ENCODE data around the gene SPATS2L. TPM values are rescaled to one million over a fixed set of nuclear protein-coding genes. Genes with fewer than 3 reads are reported as not detected.
A peak's percentile ranks its signal among the peaks of the same experiment; 100 is the strongest.

The SPATS2L gene
- total and polyA plus RNA-seq, 2 of the 13 experiments (the other 11 are each of a cell fraction or from before 2014, with no cell fraction given), result 154 to 212 TPM

- TF ChIP-seq, protein P1, sequence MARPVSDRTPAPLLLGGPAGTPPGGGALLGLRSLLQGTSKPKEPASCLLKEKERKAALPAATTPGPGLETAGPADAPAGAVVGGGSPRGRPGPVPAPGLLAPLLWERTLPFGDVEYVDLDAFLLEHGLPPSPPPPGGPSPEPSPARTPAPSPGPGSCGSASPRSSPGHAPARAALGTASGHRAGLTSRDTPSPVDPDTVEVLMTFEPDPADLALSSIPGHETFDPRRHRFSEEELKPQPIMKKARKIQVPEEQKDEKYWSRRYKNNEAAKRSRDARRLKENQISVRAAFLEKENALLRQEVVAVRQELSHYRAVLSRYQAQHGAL (CRISPR knock-in tag; IDR thresholded peaks at IDR 0.05; ENCODE audit: not compliant biosample characterization), result no peak
- TF ChIP-seq ZNF619 (CRISPR knock-in tag; IDR thresholded peaks at IDR 0.05) (no peak), MBNL3 (CRISPR knock-in tag; conservative IDR thresholded peaks at IDR 0.05) (no peak), TCF7L2 (IDR thresholded peaks at IDR 0.05; ENCODE audit: low read depth, low read length) (peak; percentile 93), RFXANK (CRISPR knock-in tag; IDR thresholded peaks at IDR 0.05) (0 out of 2 replicates have a peak, but pooled peaks have one; percentile 25), ZNF34 (CRISPR knock-in tag; IDR thresholded peaks at IDR 0.05; ENCODE audit: borderline replicate concordance) (no peak), ZNF121 (CRISPR knock-in tag; IDR thresholded peaks at IDR 0.05) (0 out of 2 replicates have a peak, but pooled peaks have one; percentile 21), GZF1 (CRISPR knock-in tag; IDR thresholded peaks at IDR 0.05) (peak; percentile 95; the same call in 1 of the 2 replicates), MED1 (CRISPR knock-in tag; IDR thresholded peaks at IDR 0.05) (peak; percentile 90), GRHL1 (CRISPR knock-in tag; conservative IDR thresholded peaks at IDR 0.05) (no peak), JARID2 (CRISPR knock-in tag; IDR thresholded peaks at IDR 0.05; ENCODE audit: insufficient replicate concordance) (no peak), ZNF558 (CRISPR knock-in tag; IDR thresholded peaks at IDR 0.05; ENCODE audit: borderline replicate concordance) (no peak), ZNF564 (CRISPR knock-in tag; IDR thresholded peaks at IDR 0.05) (no peak), CBX2 (IDR thresholded peaks at IDR 0.05; ENCODE audit: low read depth, low read length) (no peak), CBX2 (CRISPR knock-in tag; IDR thresholded peaks at IDR 0.05; ENCODE audit: low read depth) (no peak), KLF15 (CRISPR knock-in tag; IDR thresholded peaks at IDR 0.05; ENCODE audit: borderline replicate concordance) (no peak), RFX1 (IDR thresholded peaks at IDR 0.05) (no peak)
- TF ChIP-seq, protein P2, sequence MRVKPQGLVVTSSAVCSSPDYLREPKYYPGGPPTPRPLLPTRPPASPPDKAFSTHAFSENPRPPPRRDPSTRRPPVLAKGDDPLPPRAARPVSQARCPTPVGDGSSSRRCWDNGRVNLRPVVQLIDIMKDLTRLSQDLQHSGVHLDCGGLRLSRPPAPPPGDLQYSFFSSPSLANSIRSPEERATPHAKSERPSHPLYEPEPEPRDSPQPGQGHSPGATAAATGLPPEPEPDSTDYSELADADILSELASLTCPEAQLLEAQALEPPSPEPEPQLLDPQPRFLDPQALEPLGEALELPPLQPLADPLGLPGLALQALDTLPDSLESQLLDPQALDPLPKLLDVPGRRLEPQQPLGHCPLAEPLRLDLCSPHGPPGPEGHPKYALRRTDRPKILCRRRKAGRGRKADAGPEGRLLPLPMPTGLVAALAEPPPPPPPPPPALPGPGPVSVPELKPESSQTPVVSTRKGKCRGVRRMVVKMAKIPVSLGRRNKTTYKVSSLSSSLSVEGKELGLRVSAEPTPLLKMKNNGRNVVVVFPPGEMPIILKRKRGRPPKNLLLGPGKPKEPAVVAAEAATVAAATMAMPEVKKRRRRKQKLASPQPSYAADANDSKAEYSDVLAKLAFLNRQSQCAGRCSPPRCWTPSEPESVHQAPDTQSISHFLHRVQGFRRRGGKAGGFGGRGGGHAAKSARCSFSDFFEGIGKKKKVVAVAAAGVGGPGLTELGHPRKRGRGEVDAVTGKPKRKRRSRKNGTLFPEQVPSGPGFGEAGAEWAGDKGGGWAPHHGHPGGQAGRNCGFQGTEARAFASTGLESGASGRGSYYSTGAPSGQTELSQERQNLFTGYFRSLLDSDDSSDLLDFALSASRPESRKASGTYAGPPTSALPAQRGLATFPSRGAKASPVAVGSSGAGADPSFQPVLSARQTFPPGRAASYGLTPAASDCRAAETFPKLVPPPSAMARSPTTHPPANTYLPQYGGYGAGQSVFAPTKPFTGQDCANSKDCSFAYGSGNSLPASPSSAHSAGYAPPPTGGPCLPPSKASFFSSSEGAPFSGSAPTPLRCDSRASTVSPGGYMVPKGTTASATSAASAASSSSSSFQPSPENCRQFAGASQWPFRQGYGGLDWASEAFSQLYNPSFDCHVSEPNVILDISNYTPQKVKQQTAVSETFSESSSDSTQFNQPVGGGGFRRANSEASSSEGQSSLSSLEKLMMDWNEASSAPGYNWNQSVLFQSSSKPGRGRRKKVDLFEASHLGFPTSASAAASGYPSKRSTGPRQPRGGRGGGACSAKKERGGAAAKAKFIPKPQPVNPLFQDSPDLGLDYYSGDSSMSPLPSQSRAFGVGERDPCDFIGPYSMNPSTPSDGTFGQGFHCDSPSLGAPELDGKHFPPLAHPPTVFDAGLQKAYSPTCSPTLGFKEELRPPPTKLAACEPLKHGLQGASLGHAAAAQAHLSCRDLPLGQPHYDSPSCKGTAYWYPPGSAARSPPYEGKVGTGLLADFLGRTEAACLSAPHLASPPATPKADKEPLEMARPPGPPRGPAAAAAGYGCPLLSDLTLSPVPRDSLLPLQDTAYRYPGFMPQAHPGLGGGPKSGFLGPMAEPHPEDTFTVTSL (CRISPR knock-in tag; IDR thresholded peaks at IDR 0.05; ENCODE audit: borderline replicate concordance), result peak; percentile 83; the same call in 1 of the 2 replicates
- TF ChIP-seq, protein P3, sequence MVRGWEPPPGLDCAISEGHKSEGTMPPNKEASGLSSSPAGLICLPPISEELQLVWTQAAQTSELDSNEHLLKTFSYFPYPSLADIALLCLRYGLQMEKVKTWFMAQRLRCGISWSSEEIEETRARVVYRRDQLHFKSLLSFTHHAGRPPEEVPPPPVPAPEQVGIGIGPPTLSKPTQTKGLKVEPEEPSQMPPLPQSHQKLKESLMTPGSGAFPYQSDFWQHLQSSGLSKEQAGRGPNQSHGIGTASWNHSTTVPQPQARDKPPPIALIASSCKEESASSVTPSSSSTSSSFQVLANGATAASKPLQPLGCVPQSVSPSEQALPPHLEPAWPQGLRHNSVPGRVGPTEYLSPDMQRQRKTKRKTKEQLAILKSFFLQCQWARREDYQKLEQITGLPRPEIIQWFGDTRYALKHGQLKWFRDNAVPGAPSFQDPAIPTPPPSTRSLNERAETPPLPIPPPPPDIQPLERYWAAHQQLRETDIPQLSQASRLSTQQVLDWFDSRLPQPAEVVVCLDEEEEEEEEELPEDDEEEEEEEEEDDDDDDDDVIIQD (CRISPR knock-in tag; IDR thresholded peaks at IDR 0.05; ENCODE audit: low read depth), result peak; percentile 98; the same call in 1 of the 2 replicates
Observed at GRCh38 chr2:200302940-200303727, 3.4 kb upstream of the SPATS2L start (continued).
